GM19467 (cell line): ENCODE results near the gene PEMT.
"Not testable (repeated sequence)": the region's sequence is repeated elsewhere in the genome, so short reads cannot be mapped to it uniquely, and the experiment has no call there.

Source experiments
- ATAC-seq: cut with Tn5 transposase; IDR thresholded peaks from one replicate; pipeline ENCODE4 v1.9.1; 2021; ENCODE audit warnings: mild to moderate bottlenecking, moderate library complexity; ENCODE audit not compliant: unreplicated experiment

Gene PEMT

GRCh38 chr17:17492085-17492484, 99.4 kb downstream of the PEMT start:
- no peak for ATAC-seq

GRCh38 chr17:17491546-17491988, 99.9 kb downstream of the PEMT start:
- ATAC-seq, result no peak

GRCh38 chr17:17491031-17491471, 100.5 kb downstream of the PEMT start:
- no peak for ATAC-seq

- no peak for ATAC-seq
Observed at GRCh38 chr17:17487998-17488397, 103.5 kb downstream of the PEMT start.

GRCh38 chr17:17486416-17486815, 105.1 kb downstream of the PEMT start:
- ATAC-seq, result not testable (repeated sequence)

GRCh38 chr17:17485420-17485819, 106.1 kb downstream of the PEMT start:
- ATAC-seq, result no peak

GRCh38 chr17:17484451-17484899, 107.0 kb downstream of the PEMT start:
- ATAC-seq, result no peak

- no peak for ATAC-seq
Observed at GRCh38 chr17:17481860-17482259, 109.6 kb downstream of the PEMT start.

GRCh38 chr17:17480593-17481148, 110.8 kb downstream of the PEMT start:
- no peak for ATAC-seq

GRCh38 chr17:17479209-17479608, 112.3 kb downstream of the PEMT start:
- no peak for ATAC-seq

- ATAC-seq, result peak; percentile 67
Observed at GRCh38 chr17:17476865-17477467, 114.5 kb downstream of the PEMT start, which contains the start of gene MED9. Gene MED9 (plus strand): TSS chr17:17477000. CDS start chr17:17477042, 42 bp downstream.

GRCh38 chr17:17474341-17474740, 117.2 kb downstream of the PEMT start:
- no peak for ATAC-seq

GRCh38 chr17:17472333-17472920, 119.1 kb downstream of the PEMT start:
- ATAC-seq, result no peak

GRCh38 chr17:17469996-17470395, 121.5 kb downstream of the PEMT start:
- ATAC-seq, result no peak

- ATAC-seq, result no peak
Observed at GRCh38 chr17:17469358-17469757, 122.2 kb downstream of the PEMT start.

- no peak for ATAC-seq
Observed at GRCh38 chr17:17468217-17469010, 123.1 kb downstream of the PEMT start.

GRCh38 chr17:17467720-17468119, 123.8 kb downstream of the PEMT start:
- ATAC-seq, result no peak

GRCh38 chr17:17467016-17467415, 124.5 kb downstream of the PEMT start:
- no peak for ATAC-seq

GRCh38 chr17:17466511-17466910, 125.0 kb downstream of the PEMT start:
- ATAC-seq, result no peak

- ATAC-seq, result not testable (repeated sequence)
Observed at GRCh38 chr17:17465878-17466277, 125.6 kb downstream of the PEMT start.

GRCh38 chr17:17463821-17464220, 127.7 kb downstream of the PEMT start:
- no peak for ATAC-seq
